Superior temporal gyrus (tissue), 1 donor: ENCODE data around the gene DZIP3.
A peak's percentile ranks its signal among the peaks of the same experiment; 100 is the strongest.
"Not testable (repeated sequence)": the region's sequence is repeated elsewhere in the genome, so short reads cannot be mapped to it uniquely, and the experiment has no call there.

ENCODE experiments used
- DNase-seq: peaks from one replicate; pipeline ENCODE4 v3.0.0-alpha.2; 2016; ENCODE audit errors: extremely low spot score

Gene DZIP3

GRCh38 chr3:108602249-108602934, 12.9 kb downstream of the DZIP3 start:
- DNase-seq, result peak; percentile 66

- no peak for DNase-seq
These were observed 13.4 kb downstream of the DZIP3 start for GRCh38 chr3:108602935-108603294.

- DNase-seq, result no peak
These were observed 14.2 kb downstream of the DZIP3 start for GRCh38 chr3:108603691-108604090.

GRCh38 chr3:108605028-108605427, 15.5 kb downstream of the DZIP3 start:
- no peak for DNase-seq

GRCh38 chr3:108605491-108605890, 16.0 kb downstream of the DZIP3 start:
- DNase-seq, result no peak

- no peak for DNase-seq
These were observed 19.2 kb downstream of the DZIP3 start for GRCh38 chr3:108608750-108609149.

GRCh38 chr3:108610651-108611050, 21.1 kb downstream of the DZIP3 start:
- DNase-seq, result no peak

- DNase-seq, result not testable (repeated sequence)
These were observed 26.6 kb downstream of the DZIP3 start for GRCh38 chr3:108616090-108616489.

- no peak for DNase-seq
These were observed 30.7 kb downstream of the DZIP3 start for GRCh38 chr3:108620250-108620649.

GRCh38 chr3:108623504-108623903, 34.0 kb downstream of the DZIP3 start:
- no peak for DNase-seq

- no peak for DNase-seq
These were observed 40.5 kb downstream of the DZIP3 start for GRCh38 chr3:108629974-108630373.

- no peak for DNase-seq
These were observed 53.0 kb downstream of the DZIP3 start for GRCh38 chr3:108642526-108642925.

- no peak for DNase-seq
These were observed 55.8 kb downstream of the DZIP3 start for GRCh38 chr3:108645364-108645763.

- not testable (repeated sequence) for DNase-seq
These were observed 66.1 kb downstream of the DZIP3 start for GRCh38 chr3:108655664-108656063.

- peak; percentile 12 for DNase-seq
These were observed 72.2 kb downstream of the DZIP3 start for GRCh38 chr3:108661699-108662098.

GRCh38 chr3:108662142-108662738, 72.7 kb downstream of the DZIP3 start:
- DNase-seq, result peak; percentile 91

- no peak for DNase-seq
These were observed 74.7 kb downstream of the DZIP3 start for GRCh38 chr3:108664266-108664665.

- DNase-seq, result no peak
These were observed 77.8 kb downstream of the DZIP3 start for GRCh38 chr3:108667312-108667711.

- no peak for DNase-seq
These were observed 79.7 kb downstream of the DZIP3 start for GRCh38 chr3:108669208-108669607.

GRCh38 chr3:108672701-108673100, 83.2 kb downstream of the DZIP3 start:
- DNase-seq, result no peak

- no peak for DNase-seq
These were observed 84.6 kb downstream of the DZIP3 start for GRCh38 chr3:108673988-108674661.

- DNase-seq, result no peak
These were observed 88.3 kb downstream of the DZIP3 start for GRCh38 chr3:108677811-108678210.

- DNase-seq, result not testable (repeated sequence)
These were observed 102.8 kb downstream of the DZIP3 start for GRCh38 chr3:108692286-108692685.
